Uterus (tissue), 4 donors: ENCODE results near the gene ALOX5. TPM values are rescaled to one million over a fixed set of nuclear protein-coding genes. Genes with fewer than 3 reads are reported as not detected.
"Not testable (repeated sequence)": the region's sequence is repeated elsewhere in the genome, so short reads cannot be mapped to it uniquely, and the experiment has no call there.

Source experiments
- DNase-seq, 2 donors: peaks; one replicate each; pipeline ENCODE4 v3.0.0-alpha.2; 2019 to 2020
- H3K27ac ChIP-seq, 2 donors: fragments of 200-600 bp; sonication (generic); 1 replicate in 1 of 2; 2 replicates in 1 of 2; pipeline ENCODE4 v1.5.1; 2016 to 2018
- H3K27me3 ChIP-seq, 2 donors: fragments of 200-600 bp; sonication (generic); one replicate each; pipeline ENCODE4 v1.5.1; 2018 to 2019; ENCODE audit warnings: control low read depth in 1 of 2
- H3K36me3 ChIP-seq, 2 donors: fragments of 200-600 bp; sonication (generic); one replicate each; pipeline ENCODE4 v1.5.1; 2019; ENCODE audit warnings: control low read depth in 1 of 2
- H3K4me1 ChIP-seq, 2 donors: fragments of 200-600 bp; sonication (generic); one replicate each; pipeline ENCODE4 v1.5.1; 2018 to 2019; ENCODE audit warnings: control low read depth in 1 of 2
- H3K4me3 ChIP-seq, 2 donors: fragments of 200-600 bp; sonication (generic); 1 replicate in 1 of 2; 2 replicates in 1 of 2; pipeline ENCODE4 v1.5.1; 2018 to 2019; ENCODE audit warnings: mild to moderate bottlenecking in 1 of 2
- H3K9me3 ChIP-seq, 2 donors: fragments of 200-600 bp; sonication (generic); one replicate each; pipeline ENCODE4 v1.5.1; 2019; ENCODE audit warnings: control low read depth in 1 of 2
- CTCF ChIP-seq, 4 experiments: fragments of 200-600 bp in 2 of 4; fragments of 450-650 bp in 2 of 4; sonication (generic) in 2 of 4; IDR thresholded peaks; one replicate each; pipeline ENCODE4 v1.5.1; 2016 to 2019; ENCODE audit warnings: antibody characterized with exemption in 4 of 4, mild to moderate bottlenecking in 2 of 4, moderate library complexity in 1 of 4
- POLR2A ChIP-seq, 2 donors: fragments of 450-650 bp; IDR thresholded peaks; one replicate each; pipeline ENCODE4 v1.6.1; 2016; ENCODE audit warnings: antibody characterized with exemption in 2 of 2, mild to moderate bottlenecking in 1 of 2, moderate library complexity in 1 of 2
- intact Hi-C: fragments of 100-400 bp; cut with DNase I; formaldehyde crosslinking; loops from one replicate; pipeline ENCODE4 v1.15.1; 2023; ENCODE audit warnings: low total_unique reads
- total RNA-seq, 4 donors: library from RNA; depleted of rRNA in 3 of 4; stranded (reverse); fragments of >200 nt in 3 of 4; gene quantifications; one replicate each; pipeline versions ENCODE4 v1.1.0 to v1.2.4, GENCODE V29; 2014 to 2023
- donor health status: DM: yes; HTN: yes; CAD: no.

Gene ALOX5
- total RNA-seq, 4 donors from 2014 or later, result 3.5 to 32.5 (median 10.6) TPM

GRCh38 chr10:45471531-45472310 is 97.7 kb downstream of the ALOX5 start:
- no peak for TF ChIP-seq POLR2A (IDR thresholded peaks at IDR 0.05)
- TF ChIP-seq CTCF (IDR thresholded peaks at IDR 0.05), result no peak
- no peak for DNase-seq
- peak overlapping the region in 1 of 2 donors; percentile 16 for H3K27ac ChIP-seq
- H3K9me3 ChIP-seq, result peaks cover 0 to 4% of the 10 kb centered on the region in 2 donors
- no peaks in the 10 kb centered on the region for H3K36me3 ChIP-seq
- H3K4me3 ChIP-seq, result no peak overlapping the region
- no peaks in the 10 kb centered on the region for H3K27me3 ChIP-seq
- no peaks in the 10 kb centered on the region for H3K4me1 ChIP-seq
- intact Hi-C loops, result no loop called here

GRCh38 chr10:45473126-45473525 is 99.1 kb downstream of the ALOX5 start:
- H3K4me3 ChIP-seq, result no peak overlapping the region
- no peaks in the 10 kb centered on the region for H3K4me1 ChIP-seq
- H3K27ac ChIP-seq, result no peak overlapping the region
- no peak for DNase-seq
- H3K27me3 ChIP-seq, result no peaks in the 10 kb centered on the region
- TF ChIP-seq POLR2A (IDR thresholded peaks at IDR 0.05), result no peak
- no peaks in the 10 kb centered on the region for H3K36me3 ChIP-seq
- intact Hi-C loops, result no loop called here
- H3K9me3 ChIP-seq, result peaks cover 0 to 9% of the 10 kb centered on the region in 2 donors

GRCh38 chr10:45476559-45476958 is 102.5 kb downstream of the ALOX5 start:
- H3K4me1 ChIP-seq, result no peaks in the 10 kb centered on the region
- TF ChIP-seq POLR2A (IDR thresholded peaks at IDR 0.05), result no peak
- no peak for TF ChIP-seq CTCF (IDR thresholded peaks at IDR 0.05)
- H3K4me3 ChIP-seq, result no peak overlapping the region
- intact Hi-C loops, result no loop called here
- H3K27ac ChIP-seq, result no peak overlapping the region
- no peaks in the 10 kb centered on the region for H3K36me3 ChIP-seq
- H3K9me3 ChIP-seq, result peaks cover 0 to 15% of the 10 kb centered on the region in 2 donors
- no peak for DNase-seq
- no peaks in the 10 kb centered on the region for H3K27me3 ChIP-seq

GRCh38 chr10:45480294-45480693 is 106.3 kb downstream of the ALOX5 start:
- Histone ChIP-seq H3K36me3 (no peaks in the 10 kb centered on the region), H3K4me3 (no peak overlapping the region), H3K4me1 (no peaks in the 10 kb centered on the region), H3K9me3 (peaks cover 0 to 15% of the 10 kb centered on the region in 2 donors), H3K27ac (no peak overlapping the region), H3K27me3 (no peaks in the 10 kb centered on the region)
- TF ChIP-seq POLR2A (IDR thresholded peaks at IDR 0.05) (no peak), CTCF (IDR thresholded peaks at IDR 0.05) (no peak)
- DNase-seq, result no peak
- intact Hi-C loops, result no loop called here

- not testable (repeated sequence) for H3K36me3 ChIP-seq, DNase-seq, H3K4me3 ChIP-seq
Measured at GRCh38 chr10:45481100-45481499, 107.1 kb downstream of the ALOX5 start.

GRCh38 chr10:45483002-45483401 is 109.0 kb downstream of the ALOX5 start:
- no peaks in the 10 kb centered on the region for H3K27me3 ChIP-seq
- no peak for TF ChIP-seq POLR2A (IDR thresholded peaks at IDR 0.05)
- TF ChIP-seq CTCF (IDR thresholded peaks at IDR 0.05), result no peak
- no peak overlapping the region for H3K4me3 ChIP-seq
- intact Hi-C loops, result no loop called here
- no peaks in the 10 kb centered on the region for H3K36me3 ChIP-seq
- peaks cover 0 to 6% of the 10 kb centered on the region in 2 donors for H3K9me3 ChIP-seq
- no peak for DNase-seq
- H3K27ac ChIP-seq, result no peak overlapping the region
- no peaks in the 10 kb centered on the region for H3K4me1 ChIP-seq

More at GRCh38 chr10:45481100-45481499, 107.1 kb downstream of the ALOX5 start:
- H3K9me3 ChIP-seq, result peaks cover 0 to 15% of the 10 kb centered on the region in 2 donors
- intact Hi-C loops, H3K4me1 ChIP-seq, H3K27me3 ChIP-seq, H3K27ac ChIP-seq: not testable (repeated sequence)
